HepG2 (cell line): ENCODE measurements around the gene INHA. TPM values are rescaled to one million over a fixed set of nuclear protein-coding genes. Genes with fewer than 3 reads are reported as not detected.
A peak's percentile ranks its signal among the peaks of the same experiment; 100 is the strongest.

ENCODE experiments used
- ADNP ChIP-seq: sonication (generic); formaldehyde crosslinking; IDR thresholded peaks from 2 replicates; pipeline ENCODE4 v1.4.0; 2020; ENCODE audit warnings: missing genetic modification reagents
- ARNT ChIP-seq: fragments of 450-650 bp; IDR thresholded peaks from 2 replicates; pipeline ENCODE4 v1.6.1; 2017
- ESRRA ChIP-seq: sonication (generic); formaldehyde crosslinking; IDR thresholded peaks from 2 replicates; pipeline ENCODE4 v1.5.1; 2020; ENCODE audit warnings: mild to moderate bottlenecking, low read depth, missing genetic modification reagents
- GABPA ChIP-seq, 2 experiments: IDR thresholded peaks; 2 replicates each; pipeline ENCODE4 v1.6.1; 2011 to 2016; ENCODE audit warnings: low read depth in 2 of 2, low read length in 1 of 2, missing biosample characterization in 1 of 2, missing genetic modification characterization in 1 of 2
- KDM5B ChIP-seq: sonication (generic); formaldehyde crosslinking; IDR thresholded peaks from 2 replicates; pipeline ENCODE4 v1.4.0; 2020; ENCODE audit warnings: missing genetic modification reagents, mild to moderate bottlenecking, borderline replicate concordance
- KDM6A ChIP-seq: IDR thresholded peaks from 2 replicates; pipeline ENCODE4 v1.6.1; 2016; ENCODE audit warnings: low read depth
- KLF13 ChIP-seq: sonication (generic); formaldehyde crosslinking; IDR thresholded peaks from 2 replicates; pipeline ENCODE4 v1.4.0; 2020; ENCODE audit warnings: mild to moderate bottlenecking, missing genetic modification reagents
- KLF16 ChIP-seq, 2 experiments: sonication (generic) in 1 of 2; formaldehyde crosslinking in 1 of 2; IDR thresholded peaks; 2 replicates each; pipeline versions ENCODE4 v1.6.1 to v1.8.0; 2016 to 2023; ENCODE audit warnings: missing genetic modification reagents in 2 of 2, missing compliant biosample characterization in 1 of 2
- NBN ChIP-seq: fragments of 450-650 bp; conservative IDR thresholded peaks from 2 replicates; pipeline ENCODE4 v1.6.1; 2017
- NFRKB ChIP-seq: fragments of 450-650 bp; IDR thresholded peaks from 2 replicates; pipeline ENCODE4 v1.6.1; 2017
- SP1 ChIP-seq, 2 experiments: fragments of 450-650 bp in 1 of 2; sonication (generic) in 1 of 2; formaldehyde crosslinking in 1 of 2; IDR thresholded peaks; 2 replicates each; pipeline versions ENCODE4 v1.4.0 to v1.6.1; 2016 to 2020; ENCODE audit warnings: missing genetic modification reagents in 1 of 2
- SRSF9 ChIP-seq: fragments of 200-400 bp; formaldehyde crosslinking; IDR thresholded peaks from 2 replicates; pipeline ENCODE4 v1.6.1; 2018; ENCODE audit warnings: borderline replicate concordance, mild to moderate bottlenecking, low read depth, low read length; ENCODE audit not compliant: insufficient read depth, poor library complexity, severe bottlenecking
- TAF15 ChIP-seq: fragments of 200-400 bp; formaldehyde crosslinking; IDR thresholded peaks from one replicate; pipeline ENCODE4 v1.6.1; 2018; ENCODE audit warnings: mild to moderate bottlenecking, low read depth, low read length; ENCODE audit not compliant: poor library complexity, severe bottlenecking
- ZBTB21 ChIP-seq: sonication (generic); formaldehyde crosslinking; IDR thresholded peaks from 2 replicates; pipeline ENCODE4 v1.4.0; 2020; ENCODE audit warnings: missing genetic modification reagents
- ZBTB8A ChIP-seq: sonication (generic); formaldehyde crosslinking; IDR thresholded peaks from 2 replicates; pipeline ENCODE4 v1.4.0; 2020; ENCODE audit warnings: mild to moderate bottlenecking, low read depth, missing genetic modification reagents, borderline replicate concordance
- ZFP41 ChIP-seq: sonication (generic); formaldehyde crosslinking; IDR thresholded peaks from 2 replicates; pipeline ENCODE4 v1.4.0; 2020; ENCODE audit warnings: mild to moderate bottlenecking, missing genetic modification reagents, borderline replicate concordance
- ZKSCAN1 ChIP-seq: fragments of 150-350 bp; IDR thresholded peaks from 2 replicates; pipeline ENCODE4 v1.6.1; 2014; ENCODE audit warnings: low read length
- ZMYM4 ChIP-seq: sonication (generic); formaldehyde crosslinking; IDR thresholded peaks from 2 replicates; pipeline ENCODE4 v1.8.1; 2023; ENCODE audit warnings: mild to moderate bottlenecking, missing genetic modification reagents
- ZNF274 ChIP-seq: sonication (generic); formaldehyde crosslinking; IDR thresholded peaks from 2 replicates; pipeline ENCODE4 v1.5.1; 2020; ENCODE audit warnings: mild to moderate bottlenecking, missing genetic modification reagents
- ZNF44 ChIP-seq: sonication (generic); formaldehyde crosslinking; IDR thresholded peaks from 2 replicates; pipeline ENCODE4 v1.5.1; 2020; ENCODE audit warnings: mild to moderate bottlenecking, missing genetic modification reagents
- ZNF672 ChIP-seq: sonication (generic); formaldehyde crosslinking; IDR thresholded peaks from 2 replicates; pipeline ENCODE4 v1.8.1; 2022; ENCODE audit warnings: missing genetic modification reagents
- ZNF709 ChIP-seq: sonication (generic); formaldehyde crosslinking; IDR thresholded peaks from 2 replicates; pipeline ENCODE4 v1.5.0; 2020; ENCODE audit warnings: mild to moderate bottlenecking, missing genetic modification reagents
- ZNF773 ChIP-seq: sonication (generic); formaldehyde crosslinking; IDR thresholded peaks from 2 replicates; pipeline ENCODE4 v1.4.0; 2020; ENCODE audit warnings: missing genetic modification reagents, borderline replicate concordance
- polyA plus RNA-seq, 8 experiments: library from polyadenylated mRNA; depleted of rRNA in 3 of 8; stranded (reverse) in 7 of 8; unstranded in 1 of 8; fragments of >200 nt; fragmentation: Illumina TruSeq in 4 of 8; extraction: Trizol in 4 of 8; gene quantifications; 2 replicates each; pipeline versions ENCODE4 v1.2.1 to v1.2.3, GENCODE V29; 2011 to 2016; ENCODE audit warnings: low read depth in 4 of 8, missing spikeins in 1 of 8, mixed read lengths in 1 of 8; ENCODE audit not compliant: insufficient read depth in 1 of 8
- total RNA-seq, 5 experiments: library from RNA; depleted of rRNA; stranded (reverse); fragments of >200 nt; fragmentation: Illumina TruSeq; extraction: Trizol; gene quantifications; 2 replicates each; pipeline ENCODE4 v1.2.3, GENCODE V29; 2016; ENCODE audit warnings: low read depth in 1 of 5
- TF ChIP-seq, protein P1 (sequence below): sonication (generic); formaldehyde crosslinking; conservative IDR thresholded peaks from 2 replicates; pipeline ENCODE4 v1.4.0; 2020; ENCODE audit warnings: missing genetic modification reagents
- TF ChIP-seq, protein P2 (sequence below): IDR thresholded peaks from 2 replicates; pipeline ENCODE4 v1.6.1; 2016; ENCODE audit warnings: missing compliant biosample characterization, missing genetic modification reagents, borderline replicate concordance
- TF ChIP-seq, protein P3 (sequence below): sonication (generic); formaldehyde crosslinking; IDR thresholded peaks from 2 replicates; pipeline ENCODE4 v1.5.1; 2020; ENCODE audit warnings: mild to moderate bottlenecking, missing genetic modification reagents, borderline replicate concordance

The INHA gene
- total and polyA plus RNA-seq, 2 of the 13 experiments (the other 11 are each of a cell fraction or from before 2014, with no cell fraction given): 4.1 to 15.2 TPM

DNA sequence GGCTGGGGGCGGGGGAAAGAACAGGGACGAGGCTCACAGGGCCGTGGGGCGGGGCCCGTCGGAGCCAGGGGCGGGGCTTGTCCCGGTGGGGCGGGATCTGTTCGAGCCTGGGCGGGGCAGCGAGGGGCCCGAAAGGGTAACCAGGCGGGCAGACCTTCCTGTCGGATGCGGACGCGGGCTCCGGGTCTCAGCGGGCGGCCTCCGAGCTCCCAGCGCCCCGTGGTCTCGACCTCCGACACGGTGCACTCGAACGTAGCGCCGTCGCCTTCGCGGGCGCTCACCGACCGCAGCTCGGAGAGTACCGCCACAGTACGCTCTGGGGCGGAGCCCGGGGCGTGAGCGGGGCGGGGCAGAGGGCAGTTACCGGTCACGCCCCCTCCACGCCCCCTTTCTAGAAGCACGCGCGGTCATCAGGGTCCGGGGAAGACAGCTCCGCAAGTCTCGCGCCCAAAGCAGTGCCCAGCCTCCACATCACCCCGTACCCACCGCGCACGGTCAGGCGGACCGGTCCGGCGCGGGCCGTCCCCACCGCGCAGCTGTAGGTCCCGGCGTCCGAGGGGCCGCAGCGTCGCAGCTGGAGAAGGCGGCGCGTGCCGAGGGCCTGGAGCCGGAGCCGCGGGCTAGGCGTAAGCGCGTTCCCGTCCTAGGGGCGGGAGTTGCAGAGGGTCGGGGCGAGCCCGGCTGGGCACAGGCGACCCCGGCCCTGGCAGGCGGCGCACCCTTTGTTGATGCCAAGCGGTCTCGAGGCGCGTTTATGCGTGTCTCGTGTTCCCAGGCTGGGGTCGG, 19.5 kb upstream of the INHA start (continued):
- TF ChIP-seq, protein P1, sequence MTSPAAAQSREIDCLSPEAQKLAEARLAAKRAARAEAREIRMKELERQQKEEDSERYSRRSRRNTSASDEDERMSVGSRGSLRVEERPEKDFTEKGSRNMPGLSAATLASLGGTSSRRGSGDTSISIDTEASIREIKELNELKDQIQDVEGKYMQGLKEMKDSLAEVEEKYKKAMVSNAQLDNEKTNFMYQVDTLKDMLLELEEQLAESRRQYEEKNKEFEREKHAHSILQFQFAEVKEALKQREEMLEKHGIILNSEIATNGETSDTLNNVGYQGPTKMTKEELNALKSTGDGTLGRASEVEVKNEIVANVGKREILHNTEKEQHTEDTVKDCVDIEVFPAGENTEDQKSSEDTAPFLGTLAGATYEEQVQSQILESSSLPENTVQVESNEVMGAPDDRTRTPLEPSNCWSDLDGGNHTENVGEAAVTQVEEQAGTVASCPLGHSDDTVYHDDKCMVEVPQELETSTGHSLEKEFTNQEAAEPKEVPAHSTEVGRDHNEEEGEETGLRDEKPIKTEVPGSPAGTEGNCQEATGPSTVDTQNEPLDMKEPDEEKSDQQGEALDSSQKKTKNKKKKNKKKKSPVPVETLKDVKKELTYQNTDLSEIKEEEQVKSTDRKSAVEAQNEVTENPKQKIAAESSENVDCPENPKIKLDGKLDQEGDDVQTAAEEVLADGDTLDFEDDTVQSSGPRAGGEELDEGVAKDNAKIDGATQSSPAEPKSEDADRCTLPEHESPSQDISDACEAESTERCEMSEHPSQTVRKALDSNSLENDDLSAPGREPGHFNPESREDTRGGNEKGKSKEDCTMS (CRISPR knock-in tag): no peak
- TF ChIP-seq, protein P2, sequence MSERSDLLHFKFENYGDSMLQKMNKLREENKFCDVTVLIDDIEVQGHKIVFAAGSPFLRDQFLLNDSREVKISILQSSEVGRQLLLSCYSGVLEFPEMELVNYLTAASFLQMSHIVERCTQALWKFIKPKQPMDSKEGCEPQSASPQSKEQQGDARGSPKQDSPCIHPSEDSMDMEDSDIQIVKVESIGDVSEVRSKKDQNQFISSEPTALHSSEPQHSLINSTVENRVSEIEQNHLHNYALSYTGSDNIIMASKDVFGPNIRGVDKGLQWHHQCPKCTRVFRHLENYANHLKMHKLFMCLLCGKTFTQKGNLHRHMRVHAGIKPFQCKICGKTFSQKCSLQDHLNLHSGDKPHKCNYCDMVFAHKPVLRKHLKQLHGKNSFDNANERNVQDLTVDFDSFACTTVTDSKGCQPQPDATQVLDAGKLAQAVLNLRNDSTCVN: peak; percentile 46; the same call in 1 of the 2 replicates
- TF ChIP-seq ZNF709 (CRISPR knock-in tag) (peak; percentile 88), ESRRA (CRISPR knock-in tag) (peak; percentile 54; the same call in 1 of the 2 replicates), ZKSCAN1 (no peak), SRSF9 (no peak), GABPA (IDR thresholded peaks at IDR 0.05; ENCODE audit: low read depth, low read length) (no peak), GABPA (CRISPR knock-in tag; IDR thresholded peaks at IDR 0.05; ENCODE audit: low read depth) (no peak), NFRKB (no peak), ZFP41 (peak; percentile 80; the same call in 1 of the 2 replicates), ZMYM4 (peak; percentile 74; the same call in 1 of the 2 replicates), KLF13 (CRISPR knock-in tag) (peak; percentile 98), ZNF44 (CRISPR knock-in tag) (peak; percentile 47; the same call in 1 of the 2 replicates), ADNP (no peak), KDM5B (CRISPR knock-in tag) (peak; percentile 72), ZBTB8A (no peak), ARNT (no peak), SP1 (IDR thresholded peaks at IDR 0.05) (peak; percentile 92), SP1 (CRISPR knock-in tag; IDR thresholded peaks at IDR 0.05) (peak; percentile 97), ZBTB21 (no peak), ZNF672 (no peak), ZNF773 (CRISPR knock-in tag) (peak; percentile 62; the same call in 1 of the 2 replicates), KLF16 (CRISPR knock-in tag; IDR thresholded peaks at IDR 0.05) (peak; percentile 46 to 78; a peak in 1 of 4 replicates), NBN (no peak), TAF15 (no peak), KDM6A (CRISPR knock-in tag) (no peak), ZNF274 (CRISPR knock-in tag) (peak; percentile 18; the same call in 1 of the 2 replicates)
- TF ChIP-seq, protein P3, sequence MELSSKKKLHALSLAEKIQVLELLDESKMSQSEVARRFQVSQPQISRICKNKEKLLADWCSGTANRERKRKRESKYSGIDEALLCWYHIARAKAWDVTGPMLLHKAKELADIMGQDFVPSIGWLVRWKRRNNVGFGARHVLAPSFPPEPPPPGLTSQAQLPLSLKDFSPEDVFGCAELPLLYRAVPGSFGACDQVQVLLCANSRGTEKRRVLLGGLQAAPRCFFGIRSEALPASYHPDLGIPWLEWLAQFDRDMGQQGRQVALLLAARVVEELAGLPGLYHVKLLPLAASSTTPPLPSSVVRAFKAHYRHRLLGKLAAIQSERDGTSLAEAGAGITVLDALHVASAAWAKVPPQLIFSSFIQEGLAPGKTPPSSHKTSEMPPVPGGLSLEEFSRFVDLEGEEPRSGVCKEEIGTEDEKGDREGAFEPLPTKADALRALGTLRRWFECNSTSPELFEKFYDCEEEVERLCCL (CRISPR knock-in tag): 0 out of 2 replicates have a peak, but pooled peaks have one; percentile 17
